Testis (tissue), 5 donors: ENCODE measurements around the gene CEBPE. TPM values are rescaled to one million over a fixed set of nuclear protein-coding genes. Genes with fewer than 3 reads are reported as not detected.

ENCODE experiments used
- DNase-seq: peaks from one replicate; pipeline ENCODE4 v3.0.0-alpha.2; 2019
- H3K27ac ChIP-seq, 2 donors: fragments of 200-600 bp; sonication (generic); one replicate each; pipeline ENCODE4 v1.5.1; 2019
- H3K27me3 ChIP-seq: fragments of 200-600 bp; sonication (generic); one replicate; pipeline ENCODE4 v1.5.1; 2019
- H3K36me3 ChIP-seq: fragments of 200-600 bp; sonication (generic); one replicate; pipeline ENCODE4 v1.5.1; 2017; ENCODE audit warnings: low read depth; ENCODE audit errors: missing control alignments
- H3K4me1 ChIP-seq: fragments of 200-600 bp; sonication (generic); one replicate; pipeline ENCODE4 v1.5.1; 2019
- H3K4me3 ChIP-seq, 2 donors: fragments of 200-600 bp; sonication (generic); one replicate each; pipeline ENCODE4 v1.5.1; 2017 to 2019
- H3K9me3 ChIP-seq: fragments of 200-600 bp; sonication (generic); one replicate; pipeline ENCODE4 v1.5.1; 2017
- POLR2A ChIP-seq: fragments of 450-650 bp; IDR thresholded peaks from one replicate; pipeline ENCODE4 v1.6.1; 2017; ENCODE audit warnings: antibody characterized with exemption, mild to moderate bottlenecking, moderate library complexity
- WGBS, 2 donors: methylation state at CpG; one replicate each; pipeline ENCODE4 v1.1.5; 2018; 5-methylcytosine and 5-hydroxymethylcytosine counted together
- intact Hi-C: fragments of 100-400 bp; cut with DNase I; formaldehyde crosslinking; loops from one replicate; pipeline ENCODE4 v1.15.1; 2023; ENCODE audit warnings: low total_unique reads
- long read RNA-seq, 2 donors: transcript quantifications; one replicate each; lab custom pipeline, GENCODE V29; 2026
- polyA plus RNA-seq: library from polyadenylated mRNA; stranded (reverse); fragments of 350-450 nt; fragmentation: Illumina TruSeq; extraction: RNeasy Lipid Tissue Mini Kit (QIAGEN cat#74804); gene quantifications from one replicate; pipeline ENCODE4 v1.2.3, GENCODE V29; 2014; ENCODE audit warnings: low read depth, low replicate concordance; ENCODE audit not compliant: insufficient read depth
- total RNA-seq, 2 donors: library from RNA; depleted of rRNA; stranded (reverse); fragments of >200 nt; gene quantifications; one replicate each; pipeline ENCODE4 v1.2.3, GENCODE V29; 2016
- TF ChIP-seq, protein P1 (sequence below), 3 experiments: fragments of 450-650 bp in 2 of 3; fragments of 200-600 bp in 1 of 3; sonication (generic) in 1 of 3; IDR thresholded peaks; one replicate each; pipeline ENCODE4 v1.5.1; 2016 to 2019; ENCODE audit warnings: antibody characterized with exemption in 3 of 3, mild to moderate bottlenecking in 2 of 3, moderate library complexity in 1 of 3

Gene CEBPE
- total RNA-seq = under 1 TPM; 0.19 to 0.24 TPM
- polyA plus RNA-seq = not detected
- long read RNA-seq, donor 1 = 0 reads
- long read RNA-seq, donor 2 = 0 reads

GRCh38 chr14:23118506-23119362 lies at the start of gene CEBPE:
CEBPE (minus strand) TSS chr14:23119255; CDS start chr14:23119091, 164 bp downstream.
- H3K4me1 ChIP-seq = peaks cover 16% of the 10 kb centered on the region
- H3K27me3 ChIP-seq = no peaks in the 10 kb centered on the region
- TF ChIP-seq, protein P1, sequence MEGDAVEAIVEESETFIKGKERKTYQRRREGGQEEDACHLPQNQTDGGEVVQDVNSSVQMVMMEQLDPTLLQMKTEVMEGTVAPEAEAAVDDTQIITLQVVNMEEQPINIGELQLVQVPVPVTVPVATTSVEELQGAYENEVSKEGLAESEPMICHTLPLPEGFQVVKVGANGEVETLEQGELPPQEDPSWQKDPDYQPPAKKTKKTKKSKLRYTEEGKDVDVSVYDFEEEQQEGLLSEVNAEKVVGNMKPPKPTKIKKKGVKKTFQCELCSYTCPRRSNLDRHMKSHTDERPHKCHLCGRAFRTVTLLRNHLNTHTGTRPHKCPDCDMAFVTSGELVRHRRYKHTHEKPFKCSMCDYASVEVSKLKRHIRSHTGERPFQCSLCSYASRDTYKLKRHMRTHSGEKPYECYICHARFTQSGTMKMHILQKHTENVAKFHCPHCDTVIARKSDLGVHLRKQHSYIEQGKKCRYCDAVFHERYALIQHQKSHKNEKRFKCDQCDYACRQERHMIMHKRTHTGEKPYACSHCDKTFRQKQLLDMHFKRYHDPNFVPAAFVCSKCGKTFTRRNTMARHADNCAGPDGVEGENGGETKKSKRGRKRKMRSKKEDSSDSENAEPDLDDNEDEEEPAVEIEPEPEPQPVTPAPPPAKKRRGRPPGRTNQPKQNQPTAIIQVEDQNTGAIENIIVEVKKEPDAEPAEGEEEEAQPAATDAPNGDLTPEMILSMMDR (IDR thresholded peaks at IDR 0.05) = no peak
- no peak for TF ChIP-seq POLR2A
- DNase-seq = no peak
- H3K36me3 ChIP-seq = no peaks in the 10 kb centered on the region
- WGBS, 2 donors = 76 to 83% methylated on average over 13 to 32 of the region's 32 CpGs
- intact Hi-C loops = no loop called here
- no peak within 1 kb of the TSS for H3K4me3 ChIP-seq
- H3K27ac ChIP-seq = no peak within 1 kb of the TSS
- H3K9me3 ChIP-seq = no peaks in the 10 kb centered on the region

DNA sequence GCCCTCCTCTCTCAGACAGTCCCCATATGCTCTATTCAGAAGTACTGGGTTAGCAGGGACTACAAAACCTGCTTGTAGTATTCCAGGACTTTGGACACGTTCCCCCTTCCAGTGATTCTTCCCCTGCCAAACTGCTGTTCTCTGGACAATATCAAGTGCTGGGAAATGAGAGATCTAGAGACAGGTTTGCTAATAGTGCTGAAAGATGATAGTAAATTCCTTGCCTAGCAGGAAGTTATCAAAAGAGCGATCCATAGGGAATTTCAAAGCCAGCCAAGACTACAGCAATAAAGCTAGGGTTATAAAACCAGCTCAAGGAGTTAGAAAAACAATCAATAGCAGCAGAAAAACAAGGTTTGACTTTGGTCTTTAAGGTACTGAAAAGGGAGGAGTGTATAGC lies 49.2 kb upstream of the CEBPE start:
- H3K36me3 ChIP-seq = no peaks in the 10 kb centered on the region
- H3K9me3 ChIP-seq = no peaks in the 10 kb centered on the region
- peak overlapping the region in 1 of 2 donors; percentile 59 for H3K27ac ChIP-seq
- peaks cover 8% of the 10 kb centered on the region for H3K4me1 ChIP-seq
- no peak for DNase-seq
- intact Hi-C loops = no loop called here
- TF ChIP-seq, protein P1 (IDR thresholded peaks at IDR 0.05) = no peak
- TF ChIP-seq POLR2A = no peak
- H3K4me3 ChIP-seq = no peak overlapping the region
- 39 to 45% methylated on average over 2 of the region's 2 CpGs for WGBS, 2 donors
- H3K27me3 ChIP-seq = no peaks in the 10 kb centered on the region

- 64 to 87% methylated on average over 9 of the region's 9 CpGs for WGBS, 2 donors
- peaks cover 17% of the 10 kb centered on the region for H3K4me1 ChIP-seq
- no peak for DNase-seq
- H3K9me3 ChIP-seq = no peaks in the 10 kb centered on the region
- TF ChIP-seq, protein P1 (IDR thresholded peaks at IDR 0.05) = no peak
- TF ChIP-seq POLR2A = no peak
- peak overlapping the region in 1 of 2 donors; percentile 59 for H3K27ac ChIP-seq
- no peak overlapping the region for H3K4me3 ChIP-seq
- H3K27me3 ChIP-seq = no peaks in the 10 kb centered on the region
- H3K36me3 ChIP-seq = no peaks in the 10 kb centered on the region
- intact Hi-C loops = no loop called here
Observed at GRCh38 chr14:23167116-23167847, 48.2 kb upstream of the CEBPE start.

DNA sequence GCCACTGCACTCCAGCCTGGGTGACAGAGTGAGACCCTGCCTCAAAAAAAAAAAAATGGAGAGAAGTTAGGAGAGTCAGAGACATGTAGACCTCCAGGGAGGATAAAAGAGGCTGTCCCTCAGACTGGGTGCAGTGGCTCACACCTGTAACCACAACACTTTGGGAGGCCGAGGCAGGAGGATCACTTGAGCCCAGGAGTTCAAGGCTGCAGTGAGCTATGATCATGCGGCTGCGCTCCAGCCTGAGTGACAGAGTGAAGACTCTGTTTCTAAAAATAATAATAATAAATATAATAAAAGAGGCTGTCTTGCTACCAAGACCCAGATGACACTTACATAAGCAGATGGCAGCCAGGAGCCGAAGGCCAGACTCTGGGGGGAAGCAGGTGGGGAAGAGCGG lies 45.9 kb upstream of the CEBPE start:
- no peak overlapping the region for H3K4me3 ChIP-seq
- 92 to 98% methylated on average over 5 of the region's 5 CpGs for WGBS, 2 donors
- no peaks in the 10 kb centered on the region for H3K9me3 ChIP-seq
- H3K27ac ChIP-seq = no peak overlapping the region
- H3K27me3 ChIP-seq = no peaks in the 10 kb centered on the region
- DNase-seq = no peak
- intact Hi-C loops = no loop called here
- TF ChIP-seq, protein P1 (IDR thresholded peaks at IDR 0.05) = no peak
- no peak for TF ChIP-seq POLR2A
- H3K4me1 ChIP-seq = peaks cover 33% of the 10 kb centered on the region
- no peaks in the 10 kb centered on the region for H3K36me3 ChIP-seq
